CD14-positive monocyte (primary cell): ENCODE measurements around the gene DSCAML1. TPM values are rescaled to one million over a fixed set of nuclear protein-coding genes. Genes with fewer than 3 reads are reported as not detected.
A peak's percentile ranks its signal among the peaks of the same experiment; 100 is the strongest.

ENCODE experiments used
- DNase-seq, 3 donors: peaks; one replicate each; pipeline ENCODE4 v3.0.0-alpha.2; 2011 to 2022
- H2AFZ ChIP-seq: 2 replicates; pipeline ENCODE4 v1.6.0; 2012; ENCODE audit warnings: mild to moderate bottlenecking, low read depth, low read length, inconsistent platforms; ENCODE audit not compliant: insufficient read depth, poor library complexity, severe bottlenecking
- H3K27ac ChIP-seq, 2 donors: 1 replicate in 1 of 2; 2 replicates in 1 of 2; pipeline ENCODE4 v1.5.1; 2012 to 2013; ENCODE audit warnings: low read length in 2 of 2, control low read depth in 1 of 2, inconsistent platforms in 1 of 2, low read depth in 1 of 2, mild to moderate bottlenecking in 1 of 2
- H3K27me3 ChIP-seq, 2 donors: one replicate each; pipeline versions ENCODE4 v1.6.0 to v1.6.1; 2011 to 2013; ENCODE audit warnings: low read length in 2 of 2; ENCODE audit not compliant: control insufficient read depth in 2 of 2, insufficient read depth in 2 of 2
- H3K36me3 ChIP-seq, 2 donors: replicated peaks in 1 of 2; 1 replicate in 1 of 2; 2 replicates in 1 of 2; pipeline versions ENCODE4 v1.5.1 to v1.6.1; 2012 to 2013; ENCODE audit warnings: low read length in 2 of 2, control low read depth in 1 of 2, inconsistent platforms in 1 of 2, mild to moderate bottlenecking in 1 of 2; ENCODE audit not compliant: insufficient read depth in 2 of 2, control insufficient read depth in 1 of 2
- H3K4me1 ChIP-seq, 2 donors: 1 replicate in 1 of 2; 2 replicates in 1 of 2; pipeline versions ENCODE4 v1.5.1 to v1.6.1; 2012 to 2013; ENCODE audit warnings: low read length in 2 of 2, control low read depth in 1 of 2, inconsistent platforms in 1 of 2, mild to moderate bottlenecking in 1 of 2, moderate library complexity in 1 of 2; ENCODE audit not compliant: insufficient read depth in 2 of 2, control insufficient read depth in 1 of 2
- H3K4me2 ChIP-seq: replicated peaks from 2 replicates; pipeline ENCODE3; 2012; ENCODE audit warnings: low read length, moderate library complexity, mild to moderate bottlenecking; ENCODE audit not compliant: poor library complexity, severe bottlenecking; ENCODE audit errors: extremely low read depth
- H3K4me3 ChIP-seq, 3 experiments: fragments of 200-600 bp in 1 of 3; sonication (generic) in 1 of 3; replicated peaks in 1 of 3; 1 replicate in 2 of 3; 2 replicates in 1 of 3; pipeline ENCODE4 v1.5.1; 2011 to 2013; ENCODE audit warnings: low read length in 3 of 3, mild to moderate bottlenecking in 3 of 3, control low read depth in 2 of 3, low read depth in 2 of 3, inconsistent platforms in 1 of 3, moderate library complexity in 1 of 3
- H3K79me2 ChIP-seq: 2 replicates; pipeline ENCODE4 v1.6.0; 2012; ENCODE audit warnings: mild to moderate bottlenecking, control low read depth, inconsistent platforms, low read length, moderate library complexity; ENCODE audit not compliant: insufficient read depth
- H3K9ac ChIP-seq: 2 replicates; pipeline ENCODE4 v1.6.0; 2017; ENCODE audit warnings: low read length, mild to moderate bottlenecking; ENCODE audit not compliant: insufficient read depth, poor library complexity, severe bottlenecking
- H3K9me3 ChIP-seq, 2 donors: replicated peaks in 1 of 2; 1 replicate in 1 of 2; 2 replicates in 1 of 2; pipeline versions ENCODE4 v1.5.1 to v1.6.1; 2012 to 2013; ENCODE audit warnings: low read length in 2 of 2, control low read depth in 1 of 2; ENCODE audit not compliant: control insufficient read depth in 1 of 2, insufficient read depth in 1 of 2
- H4K20me1 ChIP-seq: 2 replicates; pipeline ENCODE4 v1.6.0; 2012; ENCODE audit warnings: mild to moderate bottlenecking, low read length, control low read depth, moderate library complexity; ENCODE audit not compliant: insufficient read depth
- H3K27ac Mint-ChIP-seq, 7 donors: one replicate each; pipeline ENCODE4 v1.8.0; 2020; ENCODE audit warnings: mild to moderate bottlenecking in 7 of 7, mixed read lengths in 7 of 7, moderate library complexity in 6 of 7, inconsistent platforms in 2 of 7
- H3K27me3 Mint-ChIP-seq, 3 donors: one replicate each; pipeline ENCODE4 v1.8.0; 2021 to 2022; ENCODE audit warnings: low read depth in 3 of 3, mild to moderate bottlenecking in 3 of 3, mixed read lengths in 3 of 3, moderate library complexity in 3 of 3, inconsistent platforms in 1 of 3
- H3K36me3 Mint-ChIP-seq, 2 donors: one replicate each; pipeline ENCODE4 v1.8.0; 2020; ENCODE audit warnings: mixed read lengths in 2 of 2, inconsistent platforms in 1 of 2, mild to moderate bottlenecking in 1 of 2
- H3K4me1 Mint-ChIP-seq: one replicate; pipeline ENCODE4 v1.8.0; 2020; ENCODE audit warnings: mild to moderate bottlenecking, mixed read lengths
- H3K4me3 Mint-ChIP-seq, 2 donors: one replicate each; pipeline ENCODE4 v1.8.0; 2020; ENCODE audit warnings: mild to moderate bottlenecking in 2 of 2, mixed read lengths in 2 of 2, moderate library complexity in 1 of 2
- H3K9me3 Mint-ChIP-seq, 7 donors: one replicate each; pipeline ENCODE4 v1.8.0; 2020 to 2022; ENCODE audit warnings: mixed read lengths in 7 of 7, mild to moderate bottlenecking in 6 of 7, moderate library complexity in 6 of 7, inconsistent platforms in 2 of 7
- WGBS: methylation state at CpG from one replicate; pipeline ENCODE4 v1.1.5; 2013; ENCODE audit warnings: missing lambda C conversion rate; ENCODE audit not compliant: insufficient coverage; 5-methylcytosine and 5-hydroxymethylcytosine counted together
- intact Hi-C, 2 donors: fragments of 100-400 bp; cut with micrococcal nuclease; formaldehyde crosslinking; loops; one replicate each; pipeline versions ENCODE4 v1.15.0 to v1.15.1; 2023
- polyA plus RNA-seq, 3 donors: library from polyadenylated mRNA; depleted of rRNA in 1 of 3; unstranded in 2 of 3; stranded (reverse) in 1 of 3; fragments of 300-500 nt in 2 of 3; fragments of >200 nt in 1 of 3; fragmentation: Illumina TruSeq in 2 of 3; gene quantifications; 1 replicate in 2 of 3; 2 replicates in 1 of 3; pipeline ENCODE4 v1.2.3, GENCODE V29; 2012 to 2021
- TF ChIP-seq, protein P1 (sequence below): fragments of 200-600 bp; IDR thresholded peaks from one replicate; pipeline ENCODE4 v1.8.0; 2022; ENCODE audit warnings: antibody characterized with exemption, mild to moderate bottlenecking

The DSCAML1 gene
- polyA plus RNA-seq, 3 donors: not detected

DNA sequence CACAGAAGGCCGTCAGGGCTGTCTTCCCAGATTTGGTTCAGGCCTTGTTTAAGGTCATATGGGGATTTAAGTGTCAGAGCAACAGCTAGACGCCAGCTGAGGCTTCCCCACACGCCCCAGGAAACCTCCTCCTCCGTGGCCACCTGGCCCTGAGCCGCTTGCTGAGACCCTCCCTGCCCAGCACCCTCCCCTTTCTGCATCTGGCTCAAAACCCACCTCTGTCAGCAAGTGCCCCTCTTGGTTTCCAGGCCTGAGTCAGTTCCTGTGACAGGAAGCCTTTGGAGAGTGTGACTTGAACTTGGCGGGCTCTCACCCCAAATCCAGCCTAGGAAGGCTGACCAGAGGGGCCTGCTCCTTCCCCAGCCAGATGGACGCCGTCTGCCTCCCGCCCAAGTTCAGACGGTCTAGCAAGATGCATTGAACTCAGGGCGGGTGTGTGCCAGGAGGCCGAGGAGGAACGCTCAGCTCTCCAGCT is 27.0 kb upstream of the DSCAML1 start:
- H3K36me3 Mint-ChIP-seq: no peaks in the 10 kb centered on the region
- Histone ChIP-seq H3K79me2 (no peaks in the 10 kb centered on the region), H2AFZ (peak overlapping the region; percentile 84), H4K20me1 (no peaks in the 10 kb centered on the region), H3K36me3 (no peaks in the 10 kb centered on the region), H3K9me3 (no peaks in the 10 kb centered on the region), H3K9ac (peak overlapping the region; percentile 61), H3K4me3 (peak overlapping the region in 1 of 3 experiments; percentile 49), H3K4me1 (peaks cover 60 to 65% of the 10 kb centered on the region in 2 donors), H3K4me2 (peak overlapping the region; percentile 66), H3K27ac (peak overlapping the region; percentile 82 to 89), H3K27me3 (no peaks in the 10 kb centered on the region)
- peak in 2 of 3 donors; percentile 50 to 58 for DNase-seq
- peak overlapping the region; percentile 59 to 83 for H3K4me3 Mint-ChIP-seq
- H3K4me1 Mint-ChIP-seq: peaks cover 66% of the 10 kb centered on the region
- no peaks in the 10 kb centered on the region for H3K9me3 Mint-ChIP-seq
- H3K27ac Mint-ChIP-seq: peak overlapping the region; percentile 85 to 93 (median 88)
- WGBS: 4% methylated on average over 8 of the region's 13 CpGs
- TF ChIP-seq, protein P1, sequence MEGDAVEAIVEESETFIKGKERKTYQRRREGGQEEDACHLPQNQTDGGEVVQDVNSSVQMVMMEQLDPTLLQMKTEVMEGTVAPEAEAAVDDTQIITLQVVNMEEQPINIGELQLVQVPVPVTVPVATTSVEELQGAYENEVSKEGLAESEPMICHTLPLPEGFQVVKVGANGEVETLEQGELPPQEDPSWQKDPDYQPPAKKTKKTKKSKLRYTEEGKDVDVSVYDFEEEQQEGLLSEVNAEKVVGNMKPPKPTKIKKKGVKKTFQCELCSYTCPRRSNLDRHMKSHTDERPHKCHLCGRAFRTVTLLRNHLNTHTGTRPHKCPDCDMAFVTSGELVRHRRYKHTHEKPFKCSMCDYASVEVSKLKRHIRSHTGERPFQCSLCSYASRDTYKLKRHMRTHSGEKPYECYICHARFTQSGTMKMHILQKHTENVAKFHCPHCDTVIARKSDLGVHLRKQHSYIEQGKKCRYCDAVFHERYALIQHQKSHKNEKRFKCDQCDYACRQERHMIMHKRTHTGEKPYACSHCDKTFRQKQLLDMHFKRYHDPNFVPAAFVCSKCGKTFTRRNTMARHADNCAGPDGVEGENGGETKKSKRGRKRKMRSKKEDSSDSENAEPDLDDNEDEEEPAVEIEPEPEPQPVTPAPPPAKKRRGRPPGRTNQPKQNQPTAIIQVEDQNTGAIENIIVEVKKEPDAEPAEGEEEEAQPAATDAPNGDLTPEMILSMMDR: no peak
- H3K27me3 Mint-ChIP-seq: peaks cover 0 to 1% (median 0%) of the 10 kb centered on the region in 3 donors
- intact Hi-C loops: loop anchor here (2.0 to 5.0 kb wide), 4 partner anchors 78 to 229 kb away; no protein-coding TSS in a partner anchor

DNA sequence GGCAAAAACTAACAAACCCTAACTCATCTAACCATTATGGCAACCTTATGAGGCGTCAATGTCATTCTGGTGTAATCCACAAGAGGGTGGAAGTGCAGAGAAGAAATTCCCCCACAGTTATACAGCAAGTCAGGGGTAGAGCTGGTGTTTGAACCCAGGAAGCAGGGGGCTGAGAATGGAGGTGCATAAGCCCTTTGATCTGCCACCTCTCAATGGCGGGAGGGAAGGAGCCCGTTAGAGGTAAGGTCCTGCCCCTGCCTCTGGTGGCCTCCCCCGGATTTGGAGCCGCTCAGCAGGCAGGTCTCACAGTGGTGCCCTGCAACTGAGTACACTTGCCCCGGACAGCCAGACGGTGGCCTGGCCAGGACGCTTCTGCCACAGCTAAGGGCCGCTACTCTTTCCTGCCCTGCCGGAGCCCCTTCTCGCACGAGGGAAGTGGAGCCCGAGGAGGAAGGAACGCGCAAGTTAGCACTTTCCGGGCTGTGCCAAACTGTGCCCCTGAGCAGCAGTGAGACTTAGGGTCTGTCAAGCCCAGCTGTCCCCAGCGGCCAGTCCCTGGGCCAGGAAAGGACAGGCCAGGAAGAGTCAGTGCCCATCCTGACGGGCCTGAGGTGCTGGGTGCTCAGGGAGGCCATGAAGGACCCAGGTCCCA is 26.4 kb upstream of the DSCAML1 start:
- no peaks in the 10 kb centered on the region for H3K79me2 ChIP-seq
- no peaks in the 10 kb centered on the region for H3K36me3 Mint-ChIP-seq
- H3K9ac ChIP-seq: peak overlapping the region; percentile 61
- peaks cover 66% of the 10 kb centered on the region for H3K4me1 Mint-ChIP-seq
- H3K9me3 Mint-ChIP-seq: no peaks in the 10 kb centered on the region
- H3K27me3 Mint-ChIP-seq: no peaks in the 10 kb centered on the region
- H4K20me1 ChIP-seq: no peaks in the 10 kb centered on the region
- peak overlapping the region; percentile 14 for H3K4me2 ChIP-seq
- TF ChIP-seq, protein P1: peak; percentile 72
- peaks cover 60 to 65% of the 10 kb centered on the region in 2 donors for H3K4me1 ChIP-seq
- H3K36me3 ChIP-seq: no peaks in the 10 kb centered on the region
- peak; percentile 59 to 73 (median 61) for DNase-seq
- H3K27ac ChIP-seq: peak overlapping the region; percentile 82 to 89
- no peaks in the 10 kb centered on the region for H3K27me3 ChIP-seq
- peak overlapping the region in 1 of 2 donors; percentile 53 for H3K4me3 Mint-ChIP-seq
- peak overlapping the region; percentile 84 for H2AFZ ChIP-seq
- peak overlapping the region; percentile 85 to 93 (median 88) for H3K27ac Mint-ChIP-seq
- peak overlapping the region in 1 of 3 experiments; percentile 49 for H3K4me3 ChIP-seq
- no peaks in the 10 kb centered on the region for H3K9me3 ChIP-seq
- intact Hi-C loops: loop anchor here (2.0 to 5.0 kb wide), 4 partner anchors 79 to 229 kb away; no protein-coding TSS in a partner anchor
- 9% methylated on average over 16 of the region's 18 CpGs for WGBS
